ENCODE measurements around the gene LLGL1. TPM values are rescaled to one million over a fixed set of nuclear protein-coding genes. Genes with fewer than 3 reads are reported as not detected.
A peak's percentile ranks its signal among the peaks of the same experiment; 100 is the strongest.

The LLGL1 gene
- total RNA-seq, 1 experiment from 2014 or later, result 65.0 TPM

GRCh38 chr17:18182110-18182977 lies 43.1 kb upstream of the LLGL1 start:
- no peaks in the 10 kb centered on the region; a peak in 1 of 5 replicates for H3K9me3 Mint-ChIP-seq
- Histone ChIP-seq H4K8ac (replicated peaks; ENCODE audit: insufficient read length, low read depth, low read length) (no peak overlapping the region), H3K56ac (ENCODE audit: insufficient read length, low read depth, low read length) (no peak overlapping the region), H3K27ac (ENCODE audit: insufficient read length, low read depth, low read length) (peak overlapping the region; percentile 62), H3K23me2 (ENCODE audit: insufficient read length, low read depth, low read length, poor library complexity, severe bottlenecking) (peaks cover 21% of the 10 kb centered on the region), H2BK120ac (ENCODE audit: low read depth, low read length, poor library complexity, severe bottlenecking) (no peak overlapping the region), H2BK5ac (ENCODE audit: insufficient read length, low read length) (no peak overlapping the region), H3K9me3 (ENCODE audit: control insufficient read depth, low read depth, low read length) (no peaks in the 10 kb centered on the region), H3K9ac (ENCODE audit: extremely low read depth, insufficient read length, low read length) (peak overlapping the region; percentile 68), H3K27me3 (ENCODE audit: insufficient read depth, low read length) (no peaks in the 10 kb centered on the region), H3K4ac (ENCODE audit: low read depth, low read length) (no peak overlapping the region), H3K4me2 (ENCODE audit: insufficient read depth, insufficient read length, low read length) (peak overlapping the region; percentile 37), H2AK5ac (ENCODE audit: insufficient read length, low read length) (no peak overlapping the region), H4K5ac (ENCODE audit: insufficient read length, low read depth, low read length) (no peak overlapping the region), H3K4me1 (ENCODE audit: insufficient read depth, low read length) (peaks cover 9% of the 10 kb centered on the region; the same call in 1 of the 2 replicates), H2BK20ac (ENCODE audit: low read depth, low read length, poor library complexity, severe bottlenecking) (no peak overlapping the region), H2AFZ (ENCODE audit: low read length) (no peak overlapping the region), H4K91ac (ENCODE audit: insufficient read length, low read depth, low read length) (no peak overlapping the region), H3K18ac (ENCODE audit: insufficient read length, low read depth, low read length) (peak overlapping the region; percentile 52), H3K79me2 (ENCODE audit: insufficient read depth, low read length) (peaks cover 27% of the 10 kb centered on the region; the same call in 1 of the 2 replicates), H2BK12ac (ENCODE audit: insufficient read length, low read depth, low read length) (no peak overlapping the region), H3K23ac (ENCODE audit: insufficient read length, low read depth, low read length) (no peak overlapping the region), H3K14ac (ENCODE audit: insufficient read depth, low read length) (peak overlapping the region; percentile 91; the same call in 1 of the 2 replicates), H3K79me1 (ENCODE audit: insufficient read depth, low read depth, low read length, poor library complexity, severe bottlenecking) (peaks cover 4% of the 10 kb centered on the region), H3T11ph (ENCODE audit: low read length) (no peak overlapping the region), H2BK15ac (ENCODE audit: low read depth, low read length) (no peak overlapping the region), H4K20me1 (ENCODE audit: control insufficient read depth, insufficient read depth, insufficient read length) (no peaks in the 10 kb centered on the region)
- H3K4me3 Mint-ChIP-seq, result peak overlapping the region; percentile 92 to 95
- peak overlapping the region; percentile 99 to 100 (median 99) for H3K27ac Mint-ChIP-seq
- peaks cover 38 to 48% of the 10 kb centered on the region in 2 experiments for H3K4me1 Mint-ChIP-seq
- H3K27me3 Mint-ChIP-seq (ENCODE audit: low read depth), result no peaks in the 10 kb centered on the region
- WGBS (ENCODE audit: extremely low coverage, insufficient read length, low lambda C conversion rate), result no CpG with 5 or more reads among the region's 28 CpGs
- TF ChIP-seq CTCF (conservative IDR thresholded peaks at IDR 0.05), result no peak
- H3K36me3 Mint-ChIP-seq (ENCODE audit: insufficient read depth in 1 of 3, low read depth in 3 of 3), result peaks cover 8 to 21% (median 8%) of the 10 kb centered on the region in 3 experiments; a peak in 6 of 7 replicates
- peak; percentile 50 for DNase-seq

Measured in H9 (cell line).